ENCODE results near the gene COQ9.

The COQ9 gene

DNA sequence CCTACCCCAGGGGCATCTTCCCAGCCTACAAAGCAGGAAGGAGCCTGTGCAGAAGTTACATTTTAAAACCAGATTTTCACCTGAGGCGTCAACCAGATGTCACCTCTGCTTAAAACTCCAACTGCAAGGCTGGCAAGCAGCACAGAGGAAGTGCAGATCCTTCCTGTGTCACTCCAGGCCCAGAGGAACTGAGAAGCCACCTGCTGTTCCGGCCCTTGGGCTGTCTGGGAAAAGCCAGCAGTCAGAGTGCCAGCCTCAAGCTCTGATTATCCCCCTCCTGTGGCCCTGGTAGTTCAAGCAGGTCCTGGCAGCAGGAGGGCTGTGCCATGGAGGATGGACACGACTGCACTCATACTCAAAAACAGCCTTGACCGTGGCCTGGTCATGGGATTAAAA is 25.4 kb downstream of the COQ9 start:
- DNase-seq (ENCODE audit: low read depth in 3 of 3), result no peak

GRCh38 chr16:57473176-57473840 is 26.0 kb downstream of the COQ9 start:
- DNase-seq (ENCODE audit: low read depth in 3 of 3), result no peak

- DNase-seq (ENCODE audit: low read depth in 3 of 3), result no peak
Measured at GRCh38 chr16:57473906-57474305, 26.6 kb downstream of the COQ9 start.

- DNase-seq (ENCODE audit: low read depth in 3 of 3), result no peak
Measured at GRCh38 chr16:57474671-57475661, 27.7 kb downstream of the COQ9 start.

- DNase-seq (ENCODE audit: low read depth in 3 of 3), result peak; percentile 18 to 80 (median 48)
Measured at GRCh38 chr16:57475711-57476339, 28.5 kb downstream of the COQ9 start.

DNA sequence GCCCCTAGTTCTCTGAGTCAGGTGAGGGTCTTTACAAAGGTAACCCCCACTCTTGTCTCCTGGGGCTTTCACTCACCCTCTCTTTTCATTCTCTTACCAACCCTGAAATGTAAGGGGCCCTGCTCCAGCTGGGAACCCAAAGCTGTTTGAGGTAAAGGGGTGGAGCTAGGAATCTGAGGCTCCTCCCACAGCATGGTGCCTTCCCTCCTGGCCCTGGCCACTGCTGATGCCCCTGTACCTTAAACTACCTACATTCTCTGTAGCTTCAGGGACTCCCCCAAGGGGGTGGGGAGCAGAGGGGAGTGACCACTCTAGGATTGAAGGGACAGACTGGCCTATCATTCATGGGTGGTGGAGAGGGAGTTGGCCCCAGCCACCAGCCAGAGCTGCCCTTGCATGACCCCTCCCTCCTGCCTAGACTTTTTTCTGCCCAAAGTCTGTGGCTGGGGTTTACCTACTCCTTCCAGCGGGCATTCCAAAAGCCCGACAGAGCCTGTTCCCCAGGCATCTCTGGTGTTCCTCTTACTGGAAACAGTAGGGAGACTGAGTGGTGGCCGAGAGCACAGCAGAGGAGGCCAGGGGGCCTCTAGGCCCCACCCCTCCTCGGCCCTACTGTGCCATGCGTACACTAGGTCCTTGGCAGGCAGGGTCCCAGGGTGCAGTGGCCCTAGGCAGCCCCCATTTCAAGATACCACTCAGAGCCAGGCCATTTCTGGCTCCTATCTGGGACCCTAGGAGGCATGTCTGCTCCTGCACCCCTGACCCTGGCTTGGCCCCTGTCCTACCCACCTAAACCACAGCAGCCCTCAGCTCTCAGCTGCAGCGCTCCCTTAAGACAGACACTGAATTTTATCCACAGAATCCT is 29.5 kb downstream of the COQ9 start:
- no peak for DNase-seq (ENCODE audit: low read depth in 3 of 3)

GRCh38 chr16:57477531-57478202 is 30.4 kb downstream of the COQ9 start:
- no peak for DNase-seq (ENCODE audit: low read depth in 3 of 3)

GRCh38 chr16:57478396-57479204 is 31.3 kb downstream of the COQ9 start:
- no peak for DNase-seq (ENCODE audit: low read depth in 3 of 3)

DNA sequence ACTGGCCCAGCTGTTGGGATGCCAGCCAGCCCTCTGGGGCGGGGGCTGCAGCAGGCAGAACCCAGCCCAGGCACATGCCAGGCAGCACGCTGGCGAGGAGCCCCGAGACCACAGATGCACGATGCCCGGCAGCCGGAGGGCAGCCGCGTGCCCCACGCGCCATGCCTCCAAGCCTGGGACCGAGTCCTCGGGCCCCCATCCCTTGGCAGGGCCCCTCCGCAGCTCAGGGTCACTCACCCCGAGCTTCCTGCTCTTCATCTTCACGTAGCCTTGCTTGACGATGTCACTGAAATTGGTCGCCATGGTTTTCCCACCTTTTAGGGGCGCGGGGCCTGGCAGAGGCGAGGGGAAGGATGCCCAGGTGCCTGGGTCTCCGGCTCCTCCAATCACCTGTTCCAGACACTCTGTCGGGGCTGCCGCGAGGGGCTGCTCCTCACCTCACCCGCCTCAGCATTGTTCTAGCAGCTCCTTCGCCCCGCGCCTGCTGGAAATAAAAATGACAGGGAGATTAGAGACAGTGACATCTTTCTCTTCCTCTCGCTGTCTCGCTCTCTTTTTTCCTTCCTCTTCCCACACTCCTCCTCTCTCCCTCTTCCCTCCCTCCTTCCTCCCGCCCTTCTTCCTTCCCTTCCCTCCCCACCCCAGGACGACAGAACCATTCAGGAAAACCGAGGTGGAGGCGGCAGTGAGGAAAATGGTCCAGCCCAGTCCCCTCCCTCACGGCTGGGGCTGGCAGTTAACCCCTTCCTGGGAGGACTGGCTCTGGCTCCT is 32.1 kb downstream of the COQ9 start:
- no peak for DNase-seq (ENCODE audit: low read depth in 3 of 3)

- DNase-seq (ENCODE audit: low read depth in 3 of 3), result no peak
Measured at GRCh38 chr16:57479976-57480753, 32.9 kb downstream of the COQ9 start.

DNA sequence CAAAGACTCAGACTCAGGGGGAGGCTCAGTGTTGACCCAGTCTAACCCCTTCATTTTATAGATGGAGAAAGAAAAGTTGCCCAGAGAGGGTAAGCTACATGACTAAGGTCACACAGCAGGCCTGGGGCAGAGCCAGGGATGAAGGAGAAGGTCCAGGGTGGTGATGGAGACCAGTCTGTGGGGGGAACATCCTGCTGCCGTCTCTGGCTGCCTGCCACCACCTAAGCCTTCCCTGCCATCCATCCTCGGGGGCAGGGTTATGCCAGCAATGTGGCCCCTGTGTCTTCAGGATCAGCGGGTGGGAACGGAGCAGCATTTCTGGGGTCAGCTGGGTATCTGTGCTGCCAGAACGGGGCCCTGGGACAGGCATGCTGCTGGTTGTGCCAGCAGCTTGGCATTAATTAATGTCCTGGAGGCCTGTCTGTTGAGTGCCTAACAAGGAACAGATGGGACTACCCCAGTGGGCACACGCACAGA is 33.5 kb downstream of the COQ9 start:
- no peak for DNase-seq (ENCODE audit: low read depth in 3 of 3)

- DNase-seq (ENCODE audit: low read depth in 3 of 3), result no peak
Measured at GRCh38 chr16:57481421-57481820, 34.1 kb downstream of the COQ9 start.

GRCh38 chr16:57482845-57483545 is 35.7 kb downstream of the COQ9 start:
- DNase-seq (ENCODE audit: low read depth in 3 of 3), result no peak

DNA sequence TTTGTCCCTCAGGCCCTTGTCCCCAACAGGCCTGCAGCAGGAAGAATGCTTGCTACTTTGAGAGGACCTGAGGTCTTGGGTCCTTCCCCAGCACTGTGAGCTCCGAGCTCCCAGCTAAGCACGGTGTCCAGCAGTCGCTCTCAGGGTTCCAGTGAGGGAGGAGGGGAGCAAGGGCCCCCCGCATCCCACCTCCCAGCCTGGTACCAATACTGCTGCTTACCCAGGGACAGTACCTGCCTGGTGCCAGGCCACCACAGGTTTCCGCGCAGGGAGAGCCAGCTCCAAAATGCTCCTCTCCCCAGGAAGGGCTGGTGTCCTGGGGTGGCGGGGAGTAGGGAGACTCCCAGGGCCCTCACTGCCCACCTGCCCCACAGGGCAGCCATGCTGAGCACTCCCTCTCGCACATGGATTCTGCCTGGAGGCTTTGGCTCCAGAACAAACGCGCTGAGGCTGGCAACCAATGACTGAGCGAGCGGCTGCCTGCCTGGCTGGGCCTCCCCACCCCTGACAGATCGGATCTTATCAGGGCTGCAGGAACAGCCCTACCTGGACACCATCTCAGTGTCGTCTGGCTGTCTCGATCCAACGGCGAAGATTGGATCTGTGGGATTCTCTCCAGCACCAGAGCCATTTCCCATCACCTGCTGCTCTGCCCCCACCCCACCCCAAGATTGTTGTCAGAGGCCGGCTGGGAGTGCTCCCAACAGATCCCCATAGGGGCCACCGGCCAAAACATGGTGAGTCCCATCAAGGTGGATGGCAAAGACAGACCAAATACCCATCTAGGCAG is 36.6 kb downstream of the COQ9 start:
- DNase-seq (ENCODE audit: low read depth in 3 of 3), result no peak

DNA sequence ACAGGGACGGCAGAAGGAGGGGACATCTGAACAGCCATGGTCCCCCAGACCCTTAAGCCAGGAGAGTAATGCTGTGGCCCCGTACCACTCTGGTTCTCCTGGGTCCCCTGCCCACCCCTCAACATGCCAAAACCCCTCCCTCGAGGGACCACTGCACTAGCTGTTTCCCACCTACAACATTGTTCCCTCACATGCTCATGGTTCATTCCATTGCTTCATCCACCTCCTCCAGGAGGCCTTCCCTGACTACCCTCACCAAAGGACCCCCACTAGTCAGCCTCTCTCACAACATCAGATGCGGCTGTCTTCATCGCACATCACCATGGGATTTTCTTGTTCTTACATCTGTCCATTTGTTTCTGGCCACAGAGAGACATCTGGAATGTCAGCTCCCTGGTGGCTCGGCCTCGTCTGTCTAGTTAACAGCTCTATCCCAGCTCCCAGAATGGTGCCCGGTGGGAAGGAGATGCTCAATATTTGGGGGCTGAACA is 37.3 kb downstream of the COQ9 start:
- DNase-seq (ENCODE audit: low read depth in 3 of 3), result no peak

GRCh38 chr16:57485091-57485915 is 38.0 kb downstream of the COQ9 start:
- no peak for DNase-seq (ENCODE audit: low read depth in 3 of 3)
